ENCODE results near the gene NTN1.

The NTN1 gene

DNA sequence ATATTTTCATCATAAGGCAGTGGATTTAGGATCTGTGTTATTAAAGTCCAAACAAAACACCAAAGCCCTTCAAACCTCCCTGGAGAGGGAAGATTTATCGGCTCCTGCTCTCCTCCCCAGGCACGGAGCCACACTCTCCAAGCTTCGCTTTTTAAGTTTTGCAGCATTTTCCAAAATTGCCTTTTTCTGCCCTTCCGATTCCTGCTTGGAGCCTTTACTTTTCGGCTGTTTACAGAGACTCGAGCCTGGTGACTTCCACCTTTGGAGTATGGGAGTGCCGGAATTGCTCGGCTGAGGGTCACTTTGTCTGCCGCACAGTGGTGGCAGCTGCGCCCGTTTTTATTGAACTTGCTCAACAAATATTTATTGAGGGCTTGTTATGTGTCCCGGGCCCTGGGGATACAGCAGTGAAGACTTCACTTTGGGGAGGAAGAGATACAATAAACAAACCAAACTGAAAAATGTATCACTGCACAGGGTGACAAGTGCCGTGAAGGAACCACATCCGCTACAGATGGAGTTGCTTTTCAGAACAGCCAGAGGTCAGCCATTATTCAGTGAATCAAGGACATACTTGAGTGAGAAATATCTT is 185.5 kb downstream of the NTN1 start:
- H4K20me1 ChIP-seq (ENCODE audit: low read depth, low read length), result no peaks in the 10 kb centered on the region
- H3K9ac ChIP-seq (ENCODE audit: low read length), result no peak overlapping the region
- no peaks in the 10 kb centered on the region for H3F3A ChIP-seq (ENCODE audit: insufficient read depth)
- TF ChIP-seq EZH2phosphoT487 (conservative IDR thresholded peaks at IDR 0.05; ENCODE audit: low read length), result no peak
- TF ChIP-seq, protein P1, sequence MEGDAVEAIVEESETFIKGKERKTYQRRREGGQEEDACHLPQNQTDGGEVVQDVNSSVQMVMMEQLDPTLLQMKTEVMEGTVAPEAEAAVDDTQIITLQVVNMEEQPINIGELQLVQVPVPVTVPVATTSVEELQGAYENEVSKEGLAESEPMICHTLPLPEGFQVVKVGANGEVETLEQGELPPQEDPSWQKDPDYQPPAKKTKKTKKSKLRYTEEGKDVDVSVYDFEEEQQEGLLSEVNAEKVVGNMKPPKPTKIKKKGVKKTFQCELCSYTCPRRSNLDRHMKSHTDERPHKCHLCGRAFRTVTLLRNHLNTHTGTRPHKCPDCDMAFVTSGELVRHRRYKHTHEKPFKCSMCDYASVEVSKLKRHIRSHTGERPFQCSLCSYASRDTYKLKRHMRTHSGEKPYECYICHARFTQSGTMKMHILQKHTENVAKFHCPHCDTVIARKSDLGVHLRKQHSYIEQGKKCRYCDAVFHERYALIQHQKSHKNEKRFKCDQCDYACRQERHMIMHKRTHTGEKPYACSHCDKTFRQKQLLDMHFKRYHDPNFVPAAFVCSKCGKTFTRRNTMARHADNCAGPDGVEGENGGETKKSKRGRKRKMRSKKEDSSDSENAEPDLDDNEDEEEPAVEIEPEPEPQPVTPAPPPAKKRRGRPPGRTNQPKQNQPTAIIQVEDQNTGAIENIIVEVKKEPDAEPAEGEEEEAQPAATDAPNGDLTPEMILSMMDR (IDR thresholded peaks at IDR 0.05; ENCODE audit: insufficient read depth, low read length, poor library complexity, severe bottlenecking), result no peak
- H3K36me3 ChIP-seq (ENCODE audit: low read length), result no peaks in the 10 kb centered on the region
- no peaks in the 10 kb centered on the region for H3K9me3 ChIP-seq (ENCODE audit: insufficient read depth, low read length)
- no peak overlapping the region for H3K4me3 ChIP-seq (ENCODE audit: insufficient read depth, low read length, poor library complexity, severe bottlenecking)
- H3K4me2 ChIP-seq (ENCODE audit: low read depth, low read length, poor library complexity, severe bottlenecking), result no peak overlapping the region
- H2AFZ ChIP-seq (ENCODE audit: low read depth, low read length, severe bottlenecking), result no peak overlapping the region
- no peaks in the 10 kb centered on the region for H3K79me2 ChIP-seq (ENCODE audit: insufficient read depth, low read length)
- no peak overlapping the region for H3K27ac ChIP-seq (ENCODE audit: low read depth, low read length)
- H3K27me3 ChIP-seq (ENCODE audit: low read length), result no peaks in the 10 kb centered on the region
- no peaks in the 10 kb centered on the region for H3K9me2 ChIP-seq (replicated peaks; ENCODE audit: insufficient read depth, low read length)

DNA sequence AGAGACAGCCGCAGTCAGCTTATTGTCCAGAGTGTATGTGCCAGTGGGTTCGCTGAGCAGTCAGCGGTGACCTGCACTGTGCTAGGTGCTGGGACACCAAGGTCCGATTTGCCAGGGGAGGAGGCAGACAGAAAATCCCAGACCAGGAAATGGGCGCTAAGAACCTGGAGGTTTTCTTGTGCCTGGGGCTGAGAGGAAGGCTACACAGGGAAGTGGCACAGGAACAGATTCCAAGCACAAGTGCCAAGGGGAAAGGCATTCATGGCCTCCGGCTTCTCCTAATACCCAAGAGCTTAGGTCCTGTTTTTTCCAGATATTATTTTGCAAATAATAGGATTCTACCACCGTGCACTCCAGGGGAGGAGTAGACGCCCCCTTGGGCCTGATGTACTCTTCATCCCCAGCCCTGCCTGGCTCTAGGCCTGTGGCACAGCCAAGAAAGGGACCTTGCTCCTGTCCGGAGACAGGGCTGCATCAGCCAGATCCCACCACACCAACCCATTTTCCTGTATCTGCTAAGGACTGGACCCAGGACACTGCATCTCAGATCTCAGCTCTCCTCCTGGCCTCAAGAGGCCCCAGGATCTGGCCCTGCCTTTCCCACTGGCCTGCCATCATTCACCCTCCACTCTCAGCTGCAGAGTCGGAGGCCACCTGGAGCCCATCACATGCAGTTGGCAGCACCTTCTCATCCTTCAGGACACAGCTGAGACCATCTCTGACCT is 187.2 kb downstream of the NTN1 start:
- H4K20me1 ChIP-seq (ENCODE audit: low read depth, low read length), result no peaks in the 10 kb centered on the region
- H3K27ac ChIP-seq (ENCODE audit: low read depth, low read length), result no peak overlapping the region

DNA sequence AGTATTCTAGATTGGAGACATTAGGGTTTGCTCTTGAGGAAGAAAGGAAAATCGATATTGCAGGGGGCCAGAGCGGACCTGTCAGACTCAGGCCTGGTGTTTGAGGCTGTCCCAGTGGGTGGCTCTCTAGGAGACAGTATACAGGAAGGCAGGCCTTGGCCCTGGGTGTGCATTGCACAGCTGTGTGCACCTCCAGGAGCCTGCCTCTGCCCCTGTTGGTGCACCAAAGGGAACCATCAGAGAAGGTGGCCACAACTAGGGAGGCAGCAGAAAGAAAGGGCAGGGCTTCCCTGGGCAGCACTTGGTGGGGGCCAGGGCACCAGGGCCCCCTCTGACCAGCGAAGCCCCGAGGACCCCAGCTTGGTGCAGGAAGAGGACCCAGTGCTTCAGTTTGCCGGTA is 188.0 kb downstream of the NTN1 start:
- no peaks in the 10 kb centered on the region for H3F3A ChIP-seq (ENCODE audit: insufficient read depth)
- no peak overlapping the region for H3K4me2 ChIP-seq (ENCODE audit: low read depth, low read length, poor library complexity, severe bottlenecking)
- no peak overlapping the region for H3K4me3 ChIP-seq (ENCODE audit: insufficient read depth, low read length, poor library complexity, severe bottlenecking)
- no peaks in the 10 kb centered on the region for H3K27me3 ChIP-seq (ENCODE audit: low read length)
- TF ChIP-seq, protein P1 (IDR thresholded peaks at IDR 0.05; ENCODE audit: insufficient read depth, low read length, poor library complexity, severe bottlenecking), result no peak
- no peak for TF ChIP-seq EZH2phosphoT487 (conservative IDR thresholded peaks at IDR 0.05; ENCODE audit: low read length)
- no peaks in the 10 kb centered on the region for H4K20me1 ChIP-seq (ENCODE audit: low read depth, low read length)
- H3K9me3 ChIP-seq (ENCODE audit: insufficient read depth, low read length), result no peaks in the 10 kb centered on the region
- no peaks in the 10 kb centered on the region for H3K79me2 ChIP-seq (ENCODE audit: insufficient read depth, low read length)
- no peak overlapping the region for H2AFZ ChIP-seq (ENCODE audit: low read depth, low read length, severe bottlenecking)
- H3K27ac ChIP-seq (ENCODE audit: low read depth, low read length), result no peak overlapping the region
- no peaks in the 10 kb centered on the region for H3K36me3 ChIP-seq (ENCODE audit: low read length)
- no peak overlapping the region for H3K9ac ChIP-seq (ENCODE audit: low read length)
- no peaks in the 10 kb centered on the region for H3K9me2 ChIP-seq (replicated peaks; ENCODE audit: insufficient read depth, low read length)

More for the DNA sequence above, 187.2 kb downstream of the NTN1 start:
- no peaks in the 10 kb centered on the region for H3K9me3 ChIP-seq (ENCODE audit: insufficient read depth, low read length)
- H3K27me3 ChIP-seq (ENCODE audit: low read length), result no peaks in the 10 kb centered on the region
- no peak overlapping the region for H3K9ac ChIP-seq (ENCODE audit: low read length)
- no peak overlapping the region for H2AFZ ChIP-seq (ENCODE audit: low read depth, low read length, severe bottlenecking)
- no peak overlapping the region for H3K4me3 ChIP-seq (ENCODE audit: insufficient read depth, low read length, poor library complexity, severe bottlenecking)
- no peaks in the 10 kb centered on the region for H3K79me2 ChIP-seq (ENCODE audit: insufficient read depth, low read length)
- no peak overlapping the region for H3K4me2 ChIP-seq (ENCODE audit: low read depth, low read length, poor library complexity, severe bottlenecking)
- H3F3A ChIP-seq (ENCODE audit: insufficient read depth), result no peaks in the 10 kb centered on the region
- no peaks in the 10 kb centered on the region for H3K36me3 ChIP-seq (ENCODE audit: low read length)
- TF ChIP-seq EZH2phosphoT487 (conservative IDR thresholded peaks at IDR 0.05; ENCODE audit: low read length), result no peak
- TF ChIP-seq, protein P1 (IDR thresholded peaks at IDR 0.05; ENCODE audit: insufficient read depth, low read length, poor library complexity, severe bottlenecking), result no peak
- no peaks in the 10 kb centered on the region for H3K9me2 ChIP-seq (replicated peaks; ENCODE audit: insufficient read depth, low read length)

Measured in SU-DHL-6 (cell line).